Hindlimb muscle (tissue), 1 donor: Measurements from ENCODE around the gene PACC1. TPM values are rescaled to one million over a fixed set of nuclear protein-coding genes. Genes with fewer than 3 reads are reported as not detected.

ENCODE experiments used
- DNase-seq: peaks from one replicate; pipeline ENCODE4 v3.0.0-alpha.2; 2013
- polyA plus RNA-seq: library from polyadenylated mRNA; unstranded; fragments of 120-200 nt; gene quantifications from one replicate; pipeline ENCODE4 v1.2.1, GENCODE V29; 2013; ENCODE audit not compliant: insufficient read length

The PACC1 gene
- 6.5 TPM for polyA plus RNA-seq

DNA sequence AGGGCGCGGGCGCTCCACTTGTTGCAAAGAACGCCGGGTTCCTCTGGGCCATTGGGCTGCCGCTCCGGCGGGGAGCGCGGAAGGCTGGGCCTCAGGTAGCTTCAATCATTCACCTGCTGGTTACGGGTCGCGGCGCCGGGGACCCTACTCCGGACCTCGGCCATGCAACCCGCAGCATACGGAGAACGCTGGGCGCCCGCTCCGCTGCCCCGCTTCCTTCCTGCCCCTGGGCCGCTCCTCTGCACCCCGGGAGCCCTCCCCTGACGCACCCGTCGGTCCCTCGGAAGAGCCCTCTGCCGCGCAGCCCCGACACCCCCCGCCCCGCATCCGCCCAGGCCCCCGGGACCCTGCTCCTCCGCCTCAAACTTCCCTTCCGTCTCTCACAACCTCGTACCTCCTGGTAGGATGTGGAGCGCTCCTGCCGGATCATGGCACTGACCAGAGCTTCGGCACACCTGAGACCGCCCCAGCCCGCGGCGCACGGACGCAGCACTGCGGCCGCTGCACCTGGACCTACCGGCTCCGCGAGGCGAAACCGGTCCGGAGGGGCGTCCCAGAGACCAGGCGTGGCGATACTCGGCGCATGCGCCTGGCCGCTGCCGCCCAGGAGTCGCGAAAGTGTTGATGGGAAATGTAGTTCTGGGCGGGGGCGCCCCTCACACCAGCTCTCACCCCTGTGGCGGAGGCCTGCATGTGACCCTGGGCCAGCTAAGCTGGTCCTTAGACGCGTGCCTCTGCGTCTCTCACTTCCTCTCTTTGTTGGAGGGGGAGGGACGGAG is at the start of gene PACC1:
Gene PACC1 (minus strand): TSS at position 559 of the 779 bp plus-strand sequence. CDS start 129 bp downstream, at position 430.
- DNase-seq, result peak; percentile 90

GRCh38 chr1:212463565-212464285 is 49.0 kb upstream of the PACC1 start:
- DNase-seq, result no peak

- DNase-seq, result no peak
These were observed 47.4 kb upstream of the PACC1 start for GRCh38 chr1:212461916-212462660.

DNA sequence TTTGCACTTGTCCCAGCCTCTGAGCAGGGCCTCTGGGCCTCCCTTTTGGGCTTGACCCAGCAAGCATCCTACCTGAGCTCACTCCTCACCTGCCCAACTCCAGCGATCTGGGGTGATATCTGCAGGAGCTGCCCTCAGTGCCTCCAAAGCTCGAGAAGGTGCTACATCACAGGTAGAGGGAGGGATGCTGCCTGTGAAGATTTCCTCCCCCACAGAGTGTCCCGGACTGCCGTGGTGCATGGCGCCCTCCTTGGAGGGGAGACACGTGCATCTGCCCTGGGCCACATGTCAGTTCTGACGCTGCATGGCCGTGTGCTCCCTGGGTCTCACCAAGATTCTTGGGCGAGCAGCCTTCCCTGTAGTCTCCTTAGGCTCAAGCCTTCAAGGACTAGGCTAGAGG is 45.7 kb upstream of the PACC1 start:
- no peak for DNase-seq

DNA sequence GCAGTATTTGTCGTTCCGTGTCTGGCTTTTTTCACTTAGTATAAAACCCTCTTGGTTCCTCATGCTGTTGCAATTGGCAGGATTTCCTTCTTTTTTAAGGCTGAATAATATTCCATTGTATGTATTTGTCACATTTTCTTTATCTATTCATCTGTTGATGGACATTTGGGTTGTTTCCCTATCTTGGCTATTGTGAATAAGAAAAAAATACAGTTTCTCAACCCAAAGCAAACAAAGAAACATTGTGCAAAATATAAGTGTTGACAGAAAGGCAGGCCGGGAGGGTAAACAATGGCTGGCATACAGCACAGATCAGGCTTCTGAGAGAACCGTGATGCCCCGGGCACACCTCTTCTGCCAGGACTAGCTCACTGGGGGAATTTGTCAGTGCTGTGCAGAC is 45.0 kb upstream of the PACC1 start:
- no peak for DNase-seq

DNA sequence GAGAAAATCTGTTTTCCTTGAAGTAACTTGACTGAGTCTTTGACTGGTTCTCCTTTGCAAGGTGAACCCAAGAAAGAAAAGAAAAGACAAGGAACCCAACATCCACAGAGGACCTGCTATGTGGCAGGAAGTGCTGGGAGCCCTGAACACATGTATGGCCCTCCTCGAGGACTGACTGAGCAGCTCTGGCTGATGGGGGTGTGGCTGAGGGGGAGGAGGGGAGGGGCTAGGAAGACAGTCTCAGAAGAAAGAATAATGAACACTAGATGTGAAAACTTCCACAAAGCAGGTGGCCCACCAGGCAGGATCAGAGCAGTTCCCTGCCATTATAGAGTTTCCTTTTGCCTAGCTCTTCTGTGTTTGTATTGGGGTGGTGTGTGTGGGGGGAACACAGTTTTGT is 44.1 kb upstream of the PACC1 start:
- no peak for DNase-seq

DNA sequence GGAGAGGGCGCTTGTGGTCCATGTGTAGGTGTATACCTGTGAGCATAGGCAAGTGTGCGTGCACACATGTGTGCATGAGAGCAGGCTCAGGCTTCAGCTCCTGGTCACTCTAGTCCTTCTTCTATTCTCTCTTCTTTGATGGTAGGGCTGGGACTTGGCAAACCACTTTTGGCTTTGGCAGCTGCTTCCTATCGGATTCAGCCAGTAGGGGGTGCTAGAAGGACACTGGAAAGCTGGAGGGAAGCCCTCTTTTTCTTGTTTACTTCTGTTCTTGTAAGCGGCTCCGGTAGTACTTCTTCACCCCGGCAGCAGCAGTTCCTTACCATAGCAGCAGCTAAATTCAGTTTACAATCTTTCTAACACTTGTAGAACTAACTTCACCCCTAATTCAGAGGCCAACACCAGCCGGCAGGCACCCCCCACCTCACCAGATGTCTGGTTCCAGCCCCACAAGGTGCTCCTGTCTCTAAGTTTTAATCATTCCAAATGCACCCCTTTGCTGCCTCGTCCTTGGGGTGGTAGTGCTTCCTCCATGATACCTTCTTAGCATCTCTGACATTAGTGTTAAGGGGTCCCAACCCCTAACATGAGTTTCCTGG is 43.2 kb upstream of the PACC1 start:
- no peak for DNase-seq

DNA sequence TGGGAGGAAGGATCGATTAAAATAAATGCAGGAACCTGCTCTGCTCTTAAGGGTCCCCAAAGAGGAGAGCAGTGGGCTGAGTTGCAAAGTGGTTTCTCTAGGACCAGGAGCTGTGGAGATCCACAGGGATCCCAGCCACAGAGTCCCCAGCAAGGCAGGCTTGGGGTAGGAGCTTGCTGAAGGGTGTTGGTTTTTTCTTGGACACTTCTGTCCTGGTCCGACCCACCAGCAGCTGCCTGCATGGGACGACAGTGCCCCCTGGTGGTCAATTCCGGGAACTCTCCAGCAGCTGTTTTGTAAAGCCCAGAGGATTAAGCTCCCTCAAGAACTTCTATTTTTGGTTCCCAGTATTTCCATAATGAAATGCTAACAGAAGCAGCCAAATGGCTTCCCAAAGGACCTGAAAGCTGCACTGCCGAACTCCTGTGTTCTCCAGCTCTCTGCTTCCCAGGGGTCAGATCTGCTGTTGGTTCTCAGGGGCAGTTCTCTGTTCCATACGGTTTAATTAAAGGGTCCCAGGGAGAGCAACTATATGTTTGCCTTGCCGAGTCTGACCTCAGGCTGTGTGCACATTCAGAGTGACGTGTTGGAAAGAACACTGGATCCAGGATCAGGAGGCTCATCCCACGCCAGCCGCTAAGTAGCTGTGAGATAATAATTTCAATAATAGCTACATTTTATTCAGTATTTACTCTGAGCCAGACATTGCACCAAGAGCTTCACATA is 41.3 kb upstream of the PACC1 start:
- peak; percentile 82 for DNase-seq

- DNase-seq, result no peak
These were observed 40.7 kb upstream of the PACC1 start for GRCh38 chr1:212455401-212455800.

DNA sequence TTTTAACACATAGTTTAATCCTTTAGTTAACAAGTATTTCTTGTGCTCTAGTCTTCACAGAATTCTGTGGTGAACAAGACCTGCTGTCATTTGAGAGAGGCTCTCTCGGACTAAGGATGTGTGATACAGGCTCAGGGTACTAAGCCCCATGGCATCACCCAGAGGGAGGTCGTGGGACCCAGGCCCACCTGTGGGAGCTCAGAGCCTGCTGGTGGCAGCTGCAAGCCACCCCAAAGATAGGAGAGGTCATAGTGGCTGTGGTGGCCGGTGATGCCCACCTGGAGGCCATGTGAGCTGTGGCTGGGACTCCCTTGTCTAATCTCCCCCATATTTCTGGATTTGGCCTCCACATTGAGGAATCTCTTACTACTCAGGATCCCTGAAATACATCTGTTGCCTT is 40.1 kb upstream of the PACC1 start:
- DNase-seq, result no peak

DNA sequence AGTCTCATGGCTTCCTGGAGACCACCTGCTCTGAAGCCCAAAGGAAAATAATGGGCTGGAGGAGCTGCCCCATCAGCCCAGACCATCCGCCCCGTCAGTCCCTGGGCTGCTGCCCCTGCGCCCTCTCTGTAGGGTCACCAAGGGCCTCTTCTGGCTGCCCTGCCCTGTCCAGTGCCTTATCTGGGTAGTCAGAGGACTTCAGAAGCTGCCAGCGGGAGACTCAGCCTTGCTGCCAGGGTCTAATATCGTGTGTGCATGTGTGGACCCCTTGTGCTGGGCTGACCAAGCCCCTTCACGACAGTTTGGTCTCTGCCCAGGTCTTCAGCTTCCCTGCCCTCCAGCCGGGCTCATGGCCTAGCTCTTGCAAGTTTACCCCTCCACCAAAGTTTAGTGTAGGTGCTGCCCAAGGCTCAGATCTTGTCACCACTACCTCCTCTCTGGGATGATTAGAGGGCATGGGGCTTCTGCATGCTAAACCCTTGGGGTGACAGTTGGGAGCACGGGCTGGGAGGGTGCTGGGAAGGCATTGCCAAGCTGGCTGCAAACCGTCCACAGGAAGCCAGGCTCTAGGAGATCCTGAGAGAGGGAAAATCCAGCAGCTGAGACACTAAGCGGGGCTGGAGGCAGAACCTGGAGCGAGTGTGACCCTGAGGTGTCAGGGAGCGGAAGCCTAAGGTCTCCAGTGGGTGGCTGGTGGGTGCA is 38.6 kb upstream of the PACC1 start:
- DNase-seq, result no peak

DNA sequence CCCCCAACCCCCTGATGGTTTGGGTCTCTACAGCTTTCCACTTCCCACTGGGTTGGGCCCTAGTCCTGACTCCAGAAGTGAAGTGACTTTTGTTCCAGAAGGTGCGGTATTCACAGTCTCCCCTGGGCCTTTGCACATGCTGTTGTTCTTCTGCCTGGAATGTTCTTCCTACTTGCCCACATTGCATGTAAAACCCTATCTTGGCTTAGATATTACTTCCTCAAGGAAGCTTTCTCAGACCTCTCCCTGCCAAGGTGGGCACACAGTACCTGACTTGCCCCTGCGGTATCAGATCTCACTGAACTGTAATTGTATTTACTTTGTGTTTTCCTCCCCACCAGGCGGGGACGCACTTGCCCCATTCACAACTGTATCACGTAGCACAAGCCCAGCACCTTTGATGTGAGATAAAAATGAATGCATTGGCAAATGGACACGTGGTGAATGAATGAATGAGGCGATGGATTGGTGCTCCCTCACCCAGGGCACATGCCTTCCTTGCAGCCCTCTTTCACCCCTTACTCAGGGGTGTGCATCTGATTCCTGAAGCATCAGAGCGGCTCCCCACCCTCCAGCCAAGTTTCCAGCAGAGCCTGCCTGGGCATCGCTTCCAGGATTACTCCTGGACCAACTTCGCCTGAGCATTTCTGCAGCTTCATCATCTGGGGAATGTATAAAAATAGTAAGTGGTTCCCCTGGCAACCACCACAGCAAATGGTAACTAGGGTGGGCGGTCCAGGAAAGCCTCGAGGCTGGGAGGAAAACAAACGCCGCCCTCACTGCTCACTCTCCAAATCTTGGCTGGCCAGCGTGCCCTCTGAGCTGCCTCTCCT is 37.9 kb upstream of the PACC1 start:
- peak; percentile 88 for DNase-seq

- DNase-seq, result no peak
These were observed 37.0 kb upstream of the PACC1 start for GRCh38 chr1:212451416-212452322.

DNA sequence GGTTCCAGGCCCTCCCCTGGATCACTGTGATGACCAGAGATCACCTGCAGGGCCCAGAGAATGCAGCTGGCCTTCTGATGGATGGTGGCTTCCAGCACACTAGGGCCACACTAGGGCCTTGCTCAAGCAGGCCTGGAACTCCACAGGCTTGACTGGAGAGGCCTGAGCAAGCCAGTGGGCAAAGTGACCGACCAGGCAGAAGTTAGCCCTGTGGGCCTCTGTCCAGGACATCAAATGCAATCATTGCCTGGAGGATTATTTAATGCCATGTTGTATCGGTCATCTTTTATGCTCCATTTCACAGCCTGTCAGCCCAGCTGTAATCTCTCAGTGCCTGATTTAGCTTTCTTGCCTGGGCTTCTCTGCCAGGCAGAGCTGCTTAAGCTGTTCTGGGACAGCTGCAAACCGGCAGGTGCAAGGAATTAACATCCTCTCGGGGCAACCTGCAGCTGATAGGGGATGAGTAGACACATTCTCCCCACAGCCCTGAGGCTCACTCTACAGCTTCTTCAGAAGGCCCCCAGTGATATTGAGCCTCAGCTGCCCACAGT is 35.7 kb upstream of the PACC1 start:
- peak; percentile 31 for DNase-seq

GRCh38 chr1:212447478-212447877 is 32.8 kb upstream of the PACC1 start:
- DNase-seq, result no peak

GRCh38 chr1:212446333-212446732 is 31.6 kb upstream of the PACC1 start:
- DNase-seq, result no peak

DNA sequence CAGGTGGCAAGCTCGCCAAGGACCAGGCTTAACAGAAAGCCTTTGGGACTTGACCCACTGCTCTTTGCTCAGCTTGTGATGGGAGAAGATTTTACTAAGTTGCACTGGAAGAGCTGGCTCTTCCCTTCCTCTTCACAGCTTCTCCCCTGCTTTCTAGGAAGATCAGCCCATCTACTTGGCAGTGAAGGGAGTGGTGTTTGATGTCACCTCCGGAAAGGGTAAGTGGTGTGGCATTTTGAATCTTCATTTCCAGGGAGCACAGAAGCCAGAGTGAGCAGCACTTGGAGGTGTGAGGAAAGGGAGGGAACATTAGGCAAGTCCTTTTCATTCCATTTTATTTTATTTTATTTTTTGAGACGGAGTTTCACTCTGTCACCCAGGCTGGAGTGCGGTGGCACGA is 27.7 kb upstream of the PACC1 start:
- DNase-seq, result no peak

DNA sequence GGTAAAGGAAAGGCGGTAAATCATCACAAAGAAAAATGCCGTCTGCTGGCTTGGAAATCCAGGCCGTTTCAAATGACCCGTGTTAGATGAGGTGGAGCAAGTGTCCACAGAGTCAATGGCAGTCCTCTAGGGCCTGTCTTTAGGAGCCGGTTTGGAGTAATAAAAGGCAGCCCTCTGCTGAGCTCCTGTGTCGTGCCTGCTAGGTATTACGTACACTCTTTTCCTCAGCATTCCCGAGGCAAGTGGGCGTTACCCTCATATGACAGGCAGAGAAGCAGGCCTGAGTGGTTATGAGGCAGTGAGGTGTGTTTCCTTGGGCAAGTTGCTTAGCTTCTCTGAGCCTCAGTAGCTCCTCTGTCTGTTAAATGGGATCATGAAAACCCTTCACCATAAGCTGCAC is 25.7 kb upstream of the PACC1 start:
- DNase-seq, result no peak

GRCh38 chr1:212438831-212439237 is 24.1 kb upstream of the PACC1 start:
- DNase-seq, result no peak
